Cardiac fibroblast (primary cell): ENCODE data around the gene AP5S1.

Source experiments
- DNase-seq, 2 donors: peaks; one replicate each; pipeline versions ENCODE4 v3.0.0 to v3.0.0-alpha.2; 2010; ENCODE audit warnings: low read depth in 2 of 2
- H3K4me3 ChIP-seq, 2 donors: replicated peaks in 1 of 2; 1 replicate in 1 of 2; 2 replicates in 1 of 2; pipeline ENCODE4 v1.5.1; 2011; ENCODE audit warnings: low read depth in 2 of 2, low read length in 2 of 2, mild to moderate bottlenecking in 2 of 2, moderate library complexity in 1 of 2
- TF ChIP-seq, protein P1 (sequence below): IDR thresholded peaks from one replicate; pipeline ENCODE4 v1.5.1; 2011; ENCODE audit warnings: low read depth, mild to moderate bottlenecking, low read length, inconsistent platforms

Gene AP5S1

DNA sequence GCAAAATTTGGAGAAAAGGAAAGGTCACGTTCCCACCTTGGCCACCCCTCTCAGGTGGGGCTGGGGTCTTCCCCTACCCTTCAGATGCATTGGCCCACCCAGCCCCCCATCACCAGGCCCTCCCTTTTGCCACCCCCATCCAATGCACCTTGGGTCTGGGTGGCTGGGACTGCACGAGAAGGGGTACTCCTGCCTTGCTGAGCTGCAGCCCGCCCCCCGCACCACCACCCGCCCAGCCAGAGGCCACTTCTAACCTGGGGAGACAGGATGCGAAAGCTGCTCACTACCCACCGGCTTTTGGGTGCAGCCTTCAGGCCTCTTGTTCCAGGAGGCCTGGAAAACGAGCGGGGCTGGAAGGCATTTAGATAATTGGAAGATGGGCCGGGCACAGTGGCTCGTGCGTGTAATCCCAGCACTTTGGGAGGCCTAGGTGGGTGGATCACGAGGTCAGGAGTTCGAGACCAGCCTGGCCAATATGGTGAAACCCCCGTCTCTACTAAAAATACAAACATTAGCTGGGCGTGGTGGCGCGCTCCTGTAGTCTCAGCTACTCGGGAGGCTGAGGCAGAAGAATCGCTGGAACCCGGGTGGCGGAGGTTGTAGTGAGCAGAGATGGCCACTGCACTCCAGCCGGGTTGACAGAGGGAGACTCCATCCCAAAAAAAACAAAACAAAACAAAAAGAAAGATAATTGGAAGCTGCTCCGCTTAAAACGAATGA, 25.5 kb upstream of the AP5S1 start:
- TF ChIP-seq, protein P1, sequence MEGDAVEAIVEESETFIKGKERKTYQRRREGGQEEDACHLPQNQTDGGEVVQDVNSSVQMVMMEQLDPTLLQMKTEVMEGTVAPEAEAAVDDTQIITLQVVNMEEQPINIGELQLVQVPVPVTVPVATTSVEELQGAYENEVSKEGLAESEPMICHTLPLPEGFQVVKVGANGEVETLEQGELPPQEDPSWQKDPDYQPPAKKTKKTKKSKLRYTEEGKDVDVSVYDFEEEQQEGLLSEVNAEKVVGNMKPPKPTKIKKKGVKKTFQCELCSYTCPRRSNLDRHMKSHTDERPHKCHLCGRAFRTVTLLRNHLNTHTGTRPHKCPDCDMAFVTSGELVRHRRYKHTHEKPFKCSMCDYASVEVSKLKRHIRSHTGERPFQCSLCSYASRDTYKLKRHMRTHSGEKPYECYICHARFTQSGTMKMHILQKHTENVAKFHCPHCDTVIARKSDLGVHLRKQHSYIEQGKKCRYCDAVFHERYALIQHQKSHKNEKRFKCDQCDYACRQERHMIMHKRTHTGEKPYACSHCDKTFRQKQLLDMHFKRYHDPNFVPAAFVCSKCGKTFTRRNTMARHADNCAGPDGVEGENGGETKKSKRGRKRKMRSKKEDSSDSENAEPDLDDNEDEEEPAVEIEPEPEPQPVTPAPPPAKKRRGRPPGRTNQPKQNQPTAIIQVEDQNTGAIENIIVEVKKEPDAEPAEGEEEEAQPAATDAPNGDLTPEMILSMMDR, result no peak
- peak overlapping the region; percentile 77 to 83 for H3K4me3 ChIP-seq

DNA sequence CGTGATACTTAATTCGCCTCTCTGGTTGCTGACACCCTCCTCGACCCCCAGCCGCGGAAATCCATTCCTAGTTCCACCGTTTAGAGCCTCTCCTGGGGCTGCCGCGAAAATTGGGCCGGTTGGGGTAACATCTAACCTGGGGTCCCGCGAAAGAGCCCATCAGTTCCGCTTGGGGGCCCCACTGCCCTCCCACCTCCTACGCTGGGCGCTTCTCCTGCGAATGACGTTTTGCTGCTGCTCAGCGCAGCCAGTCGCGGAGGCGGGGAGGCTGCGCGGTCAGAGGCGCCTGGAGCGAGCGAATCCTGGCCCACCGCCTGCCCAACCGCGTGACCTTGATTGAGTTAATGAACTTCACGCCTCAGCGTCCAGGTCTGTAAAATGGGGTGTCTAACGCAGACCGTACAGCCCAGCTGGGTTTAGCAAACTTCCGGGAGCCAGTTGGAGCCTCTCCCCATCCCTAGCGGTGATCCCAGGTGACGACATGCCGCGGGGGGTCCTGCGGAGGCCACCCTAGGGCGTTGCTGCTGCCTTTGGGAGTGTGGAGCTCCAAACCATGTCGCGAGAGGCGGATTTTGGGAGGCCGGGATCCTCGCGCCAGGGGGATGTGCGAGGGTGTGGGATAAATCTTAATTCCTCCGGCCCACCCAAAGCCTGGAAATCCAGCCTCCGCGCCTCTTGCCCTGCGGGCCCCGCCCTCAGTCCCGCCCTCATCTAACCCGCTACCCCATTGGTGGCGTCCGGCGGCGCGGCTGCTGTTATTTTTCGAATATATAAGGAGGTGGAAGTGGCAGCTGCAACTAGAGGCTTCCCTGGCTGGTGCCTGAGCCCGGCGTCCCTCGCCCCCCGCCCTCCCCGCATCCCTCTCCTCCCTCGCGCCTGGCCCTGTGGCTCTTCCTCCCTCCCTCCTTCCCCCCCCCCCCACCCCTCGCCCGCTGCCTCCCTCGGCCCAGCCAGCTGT, 24.6 kb upstream of the AP5S1 start, which contains the start of gene CDC25B:
CDC25B (plus strand) TSS at position 800 of the 958 bp plus-strand sequence. CDS start 222 bp downstream, outside the sequence.
- TF ChIP-seq, protein P1, result peak; percentile 61
- peak within 1 kb of the TSS; percentile 77 to 83 for H3K4me3 ChIP-seq
- peak; percentile 93 to 97 for DNase-seq

More for the DNA sequence above, 25.5 kb upstream of the AP5S1 start:
- no peak for DNase-seq

DNA sequence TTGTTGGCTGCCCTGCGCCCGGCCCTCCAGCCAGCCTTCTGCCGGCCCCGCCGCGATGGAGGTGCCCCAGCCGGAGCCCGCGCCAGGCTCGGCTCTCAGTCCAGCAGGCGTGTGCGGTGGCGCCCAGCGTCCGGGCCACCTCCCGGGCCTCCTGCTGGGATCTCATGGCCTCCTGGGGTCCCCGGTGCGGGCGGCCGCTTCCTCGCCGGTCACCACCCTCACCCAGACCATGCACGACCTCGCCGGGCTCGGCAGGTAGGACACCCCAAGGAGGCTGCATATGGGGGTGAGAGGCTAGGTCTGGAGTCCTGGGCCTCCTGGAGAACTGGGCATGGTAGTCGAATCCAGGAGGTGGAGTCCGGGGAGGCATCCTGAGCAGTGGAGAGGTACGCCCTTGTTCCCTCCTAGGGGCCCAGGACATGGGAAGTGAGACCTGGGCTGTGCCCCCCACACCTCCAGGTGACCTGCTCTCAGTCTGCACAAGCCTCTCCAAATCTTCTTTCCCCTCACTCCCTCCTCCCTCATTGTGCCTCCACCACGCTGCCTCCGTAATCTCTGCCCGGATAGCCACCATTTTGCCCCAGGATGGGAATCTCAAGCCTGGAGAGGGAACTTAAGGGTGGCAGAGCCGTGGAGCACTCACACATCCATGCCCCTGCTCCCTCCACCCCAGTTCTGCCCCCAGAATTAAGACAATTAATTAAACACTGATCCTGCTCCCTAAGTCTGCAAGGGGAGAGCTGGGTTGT, 23.7 kb upstream of the AP5S1 start:
- TF ChIP-seq, protein P1, result no peak
- no peak for DNase-seq
- H3K4me3 ChIP-seq, result peak overlapping the region; percentile 77 to 83

DNA sequence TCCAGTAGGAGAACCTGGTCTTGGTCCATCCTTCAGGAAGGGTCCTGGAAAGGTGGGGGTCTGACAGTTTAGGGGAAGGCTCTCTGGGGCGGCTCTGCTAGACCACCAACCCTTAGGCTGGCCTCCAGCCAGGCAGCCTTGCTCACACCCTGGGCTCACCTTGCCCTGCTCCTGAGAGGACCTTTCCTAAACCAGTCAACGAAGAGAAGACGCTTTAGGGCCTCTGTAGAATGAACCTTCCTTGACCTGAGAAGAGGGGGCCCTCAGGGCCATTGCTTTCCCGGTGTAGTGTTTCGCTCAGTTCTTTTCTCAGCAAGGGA, 23.2 kb upstream of the AP5S1 start:
- DNase-seq, result no peak
- TF ChIP-seq, protein P1, result no peak
- peak overlapping the region; percentile 77 to 83 for H3K4me3 ChIP-seq

DNA sequence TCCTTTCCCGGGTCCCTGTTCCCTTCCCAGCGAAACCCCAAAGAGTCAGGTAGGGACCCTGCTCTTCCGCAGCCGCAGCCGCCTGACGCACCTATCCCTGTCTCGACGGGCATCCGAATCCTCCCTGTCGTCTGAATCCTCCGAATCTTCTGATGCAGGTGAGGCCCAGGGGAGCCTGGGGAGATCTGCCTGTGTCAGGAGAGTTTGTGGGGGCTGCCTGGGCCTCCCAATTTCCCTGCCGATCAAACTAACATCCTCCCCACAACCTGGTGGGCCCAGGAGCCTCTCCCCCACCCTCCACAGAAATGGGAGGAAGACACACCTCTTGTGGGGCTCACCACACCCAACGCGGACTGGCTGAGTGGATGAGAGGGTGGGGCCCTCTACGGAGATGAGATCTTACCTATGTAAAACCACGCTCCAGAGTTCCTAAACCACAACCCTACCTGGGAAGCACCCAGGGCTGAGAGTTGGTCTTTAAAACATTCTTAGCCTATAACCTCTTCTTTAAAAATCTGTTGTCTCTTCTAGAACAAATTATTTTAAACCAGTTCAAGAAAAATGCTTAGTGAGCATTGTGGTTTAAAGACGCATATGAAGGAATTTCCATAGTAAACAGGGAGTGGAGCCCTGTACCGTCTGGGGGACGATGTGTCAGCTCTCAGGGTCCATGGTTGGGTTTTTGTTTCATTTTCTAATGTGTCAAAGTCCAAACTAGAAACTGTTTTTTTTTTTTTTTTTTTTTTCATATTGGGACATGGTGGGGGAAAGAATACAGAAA, 22.6 kb upstream of the AP5S1 start:
- TF ChIP-seq, protein P1, result no peak
- H3K4me3 ChIP-seq, result peak overlapping the region; percentile 77 to 83

DNA sequence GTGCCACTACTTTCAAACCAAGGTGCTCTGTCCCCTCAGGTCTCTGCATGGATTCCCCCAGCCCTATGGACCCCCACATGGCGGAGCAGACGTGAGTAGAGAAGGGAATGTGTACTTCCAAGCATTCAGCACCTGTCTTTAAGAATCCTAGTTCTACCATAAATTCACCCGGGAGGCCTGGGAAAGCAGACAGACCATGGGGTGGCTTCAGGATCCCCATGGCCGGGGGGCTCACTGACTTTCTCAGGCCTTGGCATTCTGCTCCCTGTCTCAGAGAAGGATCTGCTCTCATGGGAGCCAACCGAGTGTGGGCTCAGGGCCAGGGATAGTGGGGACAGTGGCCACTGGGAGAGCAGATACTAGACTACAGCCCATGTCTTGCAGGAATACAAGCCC, 22.0 kb upstream of the AP5S1 start:
- TF ChIP-seq, protein P1, result no peak
- DNase-seq, result no peak
- H3K4me3 ChIP-seq, result peak overlapping the region; percentile 77 to 83

More for the DNA sequence above, 22.6 kb upstream of the AP5S1 start:
- no peak for DNase-seq
